ENCODE measurements around the gene ALDH16A1.

DNA sequence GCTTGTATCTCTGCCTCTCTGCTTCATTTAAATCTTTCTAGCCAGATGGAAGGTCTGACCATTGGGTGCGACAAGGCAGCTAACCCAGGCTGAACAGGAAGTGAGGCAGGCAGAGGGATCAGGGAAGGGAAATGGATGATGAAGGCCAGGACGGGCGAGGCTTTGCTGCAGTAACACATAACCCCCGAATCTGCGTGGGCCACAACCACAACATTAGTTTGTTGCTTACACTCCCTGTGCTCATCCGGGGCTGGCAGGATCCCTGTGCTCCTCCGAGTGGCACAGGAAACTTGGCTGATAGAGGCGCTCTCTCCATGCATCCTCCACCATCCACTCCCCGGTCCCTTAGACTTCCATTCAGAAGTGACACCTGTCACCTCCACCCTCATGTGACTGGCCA lies 19.9 kb downstream of the ALDH16A1 start:
- TF ChIP-seq GATA3 (IDR thresholded peaks at IDR 0.05; ENCODE audit: low read depth, low read length) (no peak), GATA2 (IDR thresholded peaks at IDR 0.05; ENCODE audit: low read depth, low read length) (no peak)

All from SH-SY5Y (cell line).